Stimulated activated naive CD4-positive, alpha-beta T cell treated with Interleukin-2 at 50 U/mL for 16 hours (primary cell): ENCODE measurements around the gene RBM26.
"Not testable (repeated sequence)": the region's sequence is repeated elsewhere in the genome, so short reads cannot be mapped to it uniquely, and the experiment has no call there.

Experiments used
- DNase-seq: peaks from one replicate; lab custom pipeline; 2025; lab: John Stamatoyannopoulos, UW

The RBM26 gene

DNA sequence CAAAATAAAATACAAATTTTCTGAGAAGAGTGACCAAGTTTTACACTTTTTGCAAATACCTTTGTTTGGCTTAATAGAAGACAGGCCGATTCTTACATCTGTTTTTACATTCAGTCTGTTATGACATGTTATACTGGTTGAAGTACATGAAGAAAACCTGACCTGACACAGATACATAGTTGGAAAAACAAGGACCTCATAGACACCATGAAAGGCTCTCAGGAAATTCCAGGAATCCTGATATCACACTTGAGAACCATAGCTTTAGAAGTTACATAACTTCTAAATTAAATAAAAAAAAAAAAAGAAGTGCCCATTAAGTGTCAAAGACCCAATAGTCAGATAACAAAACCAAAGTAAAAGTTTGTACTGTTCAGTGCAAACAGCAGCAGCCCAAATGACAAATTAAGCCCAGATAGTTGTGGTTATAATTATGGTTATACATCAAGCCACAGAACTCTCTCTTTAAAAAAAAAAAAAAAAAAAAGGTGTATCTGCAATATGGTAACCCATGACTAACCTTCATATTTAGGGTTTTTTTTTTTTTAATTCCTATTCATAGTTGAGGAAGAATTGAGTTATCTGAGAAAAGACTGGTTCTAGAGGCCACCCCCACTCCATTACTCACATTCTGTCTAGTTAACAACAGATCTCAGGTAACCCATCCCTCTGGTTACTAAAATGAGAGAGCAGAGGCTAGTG, 19.8 kb downstream of the RBM26 start:
- peak; percentile 20 for DNase-seq

DNA sequence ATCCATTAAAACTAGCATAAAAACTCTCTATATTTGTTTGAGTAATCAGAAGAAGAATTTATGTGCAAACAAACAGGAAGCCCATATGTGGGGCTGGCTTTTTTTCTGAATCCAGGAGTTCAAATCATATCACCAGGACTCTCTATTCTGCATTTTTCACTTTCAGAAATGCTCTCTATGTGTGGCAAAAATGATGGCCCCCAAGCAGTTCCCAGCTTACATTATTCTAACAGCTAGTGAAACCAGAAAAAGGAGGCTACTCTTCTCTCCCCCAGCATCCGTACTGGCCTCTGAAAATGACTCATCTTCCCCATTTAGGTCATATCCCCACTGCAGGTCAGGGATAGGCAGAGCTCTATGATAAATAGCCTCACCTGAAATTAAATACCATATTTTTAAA, 20.4 kb downstream of the RBM26 start:
- peak; percentile 21 for DNase-seq

DNA sequence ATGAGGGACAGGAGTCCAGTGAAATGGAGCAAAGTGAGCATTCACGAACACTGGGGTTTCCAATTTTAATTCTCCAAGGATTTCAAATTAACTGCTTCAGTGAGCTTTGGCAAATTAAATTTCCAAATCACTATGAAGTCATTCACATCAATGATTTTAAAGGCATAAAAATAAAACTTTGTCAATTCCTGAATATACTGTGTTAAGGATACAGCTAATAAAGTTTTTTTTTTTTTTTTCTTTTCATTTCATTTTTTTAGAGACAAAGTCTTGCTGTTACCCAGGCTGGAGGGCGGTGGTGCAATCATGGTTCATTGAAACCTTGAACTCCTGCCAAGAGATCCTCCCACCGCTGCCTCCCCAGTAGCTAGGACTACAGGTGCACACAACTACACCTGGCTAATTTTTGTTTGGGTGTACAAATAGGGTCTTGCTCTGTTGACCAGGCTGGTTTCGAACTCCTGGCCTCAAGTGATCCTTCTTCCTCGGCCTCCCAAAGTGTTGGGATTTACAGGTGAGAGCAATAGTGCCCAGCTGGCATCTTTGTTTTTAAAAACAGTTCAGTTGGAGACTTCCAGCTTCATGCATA, 21.9 kb downstream of the RBM26 start:
- no peak for DNase-seq

DNA sequence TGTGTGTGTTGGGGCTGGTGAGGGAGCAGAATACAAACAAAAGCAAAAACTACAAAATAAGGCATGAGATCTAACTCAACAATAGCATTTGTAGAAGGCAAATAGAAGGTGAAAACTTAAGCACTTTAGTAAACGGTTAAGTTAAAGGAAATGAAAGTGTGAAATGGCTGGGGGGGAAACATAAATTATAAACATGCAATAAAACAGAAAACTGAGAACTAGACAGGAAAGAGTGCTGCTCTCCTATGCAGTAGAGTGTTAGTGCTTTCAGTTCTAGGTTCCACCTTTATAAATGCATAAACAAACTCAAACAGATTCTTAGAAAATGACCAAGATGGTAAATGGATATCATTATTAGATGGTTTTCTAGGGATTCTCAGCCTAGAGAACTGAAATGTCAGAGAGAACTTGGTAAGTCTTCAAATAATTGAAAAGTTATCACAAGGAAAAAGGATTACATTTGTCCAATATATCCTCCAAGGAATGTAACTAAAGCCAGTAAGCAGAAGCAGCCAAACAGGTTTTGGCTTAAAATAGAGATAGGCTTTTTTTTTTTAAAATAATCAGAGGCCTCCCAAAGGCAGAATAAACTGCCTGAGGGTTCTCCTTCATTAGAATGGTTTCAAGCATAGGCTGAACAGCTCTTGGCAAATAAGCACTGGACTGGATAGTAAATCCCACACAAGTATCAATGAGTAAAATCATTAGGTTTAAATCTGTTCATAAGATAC, 23.3 kb downstream of the RBM26 start:
- DNase-seq, result no peak

DNA sequence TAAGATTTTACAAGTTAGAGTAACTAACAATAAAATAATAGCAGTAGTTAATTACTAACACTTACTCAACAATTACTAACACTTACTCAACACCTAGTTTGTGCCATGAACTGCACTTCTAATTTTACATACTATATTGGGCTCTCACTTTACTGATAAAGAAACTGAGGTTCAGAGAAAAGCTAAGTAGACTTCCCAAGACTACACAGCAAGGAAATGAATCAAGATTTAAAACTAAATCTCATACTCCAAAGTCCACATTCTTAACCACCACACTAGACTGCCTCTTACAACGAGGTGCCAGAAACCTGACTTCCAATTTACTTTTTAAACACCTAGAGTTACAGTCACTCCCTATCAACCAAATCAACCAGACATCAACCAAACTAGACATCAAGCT, 25.1 kb downstream of the RBM26 start:
- DNase-seq, result no peak

DNA sequence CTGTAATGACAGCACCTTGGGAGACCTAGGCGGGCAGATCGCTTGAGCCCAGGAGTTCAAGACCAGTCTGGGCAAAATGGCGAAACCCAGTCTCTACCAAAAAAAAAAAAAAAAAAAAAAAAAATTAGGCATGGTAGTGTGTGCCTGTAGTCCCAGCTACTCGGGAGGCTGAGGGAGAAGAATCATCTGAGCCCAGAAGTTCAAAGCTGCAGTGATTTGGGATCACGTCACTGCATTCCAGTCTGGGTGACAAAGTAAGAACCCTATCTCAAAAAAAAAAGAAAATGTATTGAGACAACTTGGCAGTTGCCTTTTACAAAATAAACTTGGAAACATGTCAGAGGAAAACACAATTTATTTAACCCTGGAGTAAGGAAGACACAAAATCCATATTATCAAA, 26.8 kb downstream of the RBM26 start:
- DNase-seq, result no peak

DNA sequence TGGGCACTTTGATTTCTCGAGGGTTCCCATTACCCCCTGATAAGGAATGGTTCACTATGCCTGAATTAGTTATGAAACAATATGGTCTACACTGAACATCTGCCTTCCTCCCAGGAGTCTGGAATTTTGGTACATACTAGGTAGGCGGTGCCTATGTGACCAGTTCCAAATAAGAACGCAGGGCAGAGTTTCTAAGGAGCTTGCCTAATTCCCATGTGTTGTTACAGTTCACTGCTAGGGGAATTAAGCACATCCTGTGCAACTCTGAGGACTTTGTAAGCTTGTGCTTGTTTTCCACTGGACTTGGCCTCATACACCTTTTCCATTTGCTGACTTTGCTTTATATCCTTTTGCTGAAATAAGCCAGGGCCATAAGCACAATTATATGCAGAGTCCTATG, 29.2 kb downstream of the RBM26 start:
- DNase-seq, result no peak

DNA sequence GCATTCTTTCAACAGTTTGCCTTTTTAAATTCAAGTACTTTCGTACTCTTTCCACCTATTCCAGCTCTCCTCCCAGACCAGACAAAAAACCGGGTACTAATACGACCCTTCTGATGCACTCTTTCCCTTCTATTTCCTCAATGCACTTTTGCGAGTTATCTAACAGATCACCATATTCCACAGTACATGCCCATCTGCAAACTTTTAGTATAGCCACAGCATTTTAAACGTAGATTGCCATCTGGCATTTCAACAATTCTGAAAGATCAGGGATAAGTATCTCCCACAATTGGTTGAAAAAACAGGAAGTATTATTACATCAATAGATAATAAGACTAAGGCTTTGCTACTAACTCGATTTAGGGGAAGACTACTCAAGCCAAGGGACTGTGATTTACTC, 31.5 kb downstream of the RBM26 start:
- no peak for DNase-seq

DNA sequence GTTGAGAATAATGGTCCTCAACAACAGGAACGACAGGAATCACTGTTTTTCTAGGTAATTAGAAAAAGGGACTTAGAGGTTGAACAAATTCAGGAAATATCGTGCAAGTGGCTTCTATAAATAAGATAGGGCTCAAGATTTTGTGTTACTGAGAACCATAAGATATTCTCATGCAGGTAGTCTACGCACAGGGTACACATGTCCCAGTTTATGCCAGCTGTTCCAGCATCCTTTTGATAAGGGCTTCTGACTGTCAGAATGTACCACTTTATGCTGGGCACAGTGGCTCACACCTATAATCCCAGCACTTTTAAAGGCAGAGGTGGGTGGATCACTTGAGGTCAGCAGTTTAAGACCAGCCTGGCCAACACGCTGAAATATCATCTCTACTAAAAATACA, 32.1 kb downstream of the RBM26 start:
- no peak for DNase-seq

DNA sequence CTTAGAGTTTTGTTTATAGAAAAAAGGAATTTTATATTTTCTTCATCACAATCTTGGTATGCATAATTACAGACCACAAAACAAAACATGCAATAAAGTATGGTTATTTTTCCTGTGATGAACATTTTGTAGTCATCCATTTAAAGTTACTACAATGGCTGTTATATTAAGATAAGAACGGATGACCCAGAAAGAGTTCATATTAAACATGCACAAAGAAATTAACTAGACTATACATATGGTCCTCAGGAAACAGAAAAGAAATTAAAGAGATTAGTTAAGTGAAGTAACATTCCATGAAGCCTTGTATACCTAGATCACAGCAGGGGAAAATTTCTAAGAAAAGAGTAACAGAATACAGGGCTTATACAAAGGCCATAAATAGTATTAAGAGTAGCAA, 36.8 kb downstream of the RBM26 start:
- no peak for DNase-seq

DNA sequence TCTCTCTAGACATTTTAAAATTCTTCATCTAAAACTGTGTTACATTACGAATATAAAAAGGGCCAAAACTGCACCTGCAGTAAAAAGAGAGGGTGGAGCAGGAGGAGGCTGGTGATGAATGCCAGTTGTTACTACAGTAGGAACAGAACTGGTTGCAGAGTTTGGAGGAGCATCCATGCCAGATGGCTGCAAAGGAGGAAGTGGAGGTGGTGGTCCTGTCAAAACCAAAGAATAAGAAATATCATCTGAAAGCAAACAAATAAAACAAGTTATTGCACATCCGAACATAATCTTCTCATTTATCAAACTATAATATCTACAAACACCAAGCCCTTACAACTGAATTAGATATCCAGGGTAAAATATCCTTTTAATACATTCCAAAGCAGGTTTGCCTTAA, 40.1 kb downstream of the RBM26 start:
- DNase-seq, result no peak

DNA sequence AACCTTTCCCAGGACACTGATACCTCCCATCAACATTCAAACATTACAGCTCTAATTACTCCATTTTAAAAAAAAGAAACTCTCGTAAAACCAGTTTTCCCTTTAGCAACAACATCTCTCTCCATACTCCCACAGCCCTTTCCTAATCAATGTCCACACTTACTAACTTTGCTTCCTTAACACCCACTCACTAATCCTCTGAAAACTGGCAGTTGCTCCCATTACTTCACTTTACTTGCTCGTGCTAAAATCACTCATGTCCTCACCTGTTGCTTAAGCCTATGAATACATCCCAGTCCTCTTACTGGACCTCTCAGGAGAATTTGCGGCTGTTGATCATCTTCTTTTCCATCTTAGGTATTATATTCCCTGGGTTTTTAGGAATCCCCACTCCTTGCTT, 44.8 kb downstream of the RBM26 start:
- no peak for DNase-seq

DNA sequence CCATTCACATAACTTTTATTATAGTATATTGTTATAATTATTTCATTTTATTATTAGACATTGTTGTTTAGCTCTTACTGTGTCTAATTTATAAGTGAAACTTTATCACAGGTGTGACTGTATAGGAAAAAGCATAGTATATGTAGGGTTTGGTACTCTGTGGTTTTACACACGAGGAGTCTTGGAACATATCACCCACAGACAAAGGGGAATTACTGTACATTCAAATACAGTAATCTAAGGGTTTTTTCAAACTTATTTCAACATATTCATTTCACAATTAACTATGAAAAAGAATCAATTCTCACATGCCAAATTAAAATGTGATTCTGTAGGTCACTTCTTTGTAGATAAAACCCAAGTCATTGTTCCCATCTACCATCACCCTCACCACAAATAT, 46.0 kb downstream of the RBM26 start:
- no peak for DNase-seq

DNA sequence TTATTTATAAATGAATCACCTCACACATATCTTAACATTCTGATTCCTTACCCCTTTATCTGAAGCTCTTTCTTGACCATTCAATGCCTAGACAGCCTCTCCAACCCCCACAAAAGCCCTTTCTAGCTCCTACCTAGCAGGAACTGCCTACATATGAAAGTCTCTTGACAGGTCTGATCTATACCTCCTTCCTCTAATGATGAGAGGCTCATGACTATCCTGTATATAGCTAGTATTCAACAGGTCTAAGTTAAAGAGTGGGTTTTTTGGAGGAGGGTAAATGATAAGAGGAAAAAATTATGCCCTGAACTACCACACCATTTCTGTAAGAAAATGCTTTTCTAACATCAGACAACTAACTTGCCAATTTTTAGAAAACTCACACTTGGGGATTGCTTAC, 47.0 kb downstream of the RBM26 start:
- no peak for DNase-seq

DNA sequence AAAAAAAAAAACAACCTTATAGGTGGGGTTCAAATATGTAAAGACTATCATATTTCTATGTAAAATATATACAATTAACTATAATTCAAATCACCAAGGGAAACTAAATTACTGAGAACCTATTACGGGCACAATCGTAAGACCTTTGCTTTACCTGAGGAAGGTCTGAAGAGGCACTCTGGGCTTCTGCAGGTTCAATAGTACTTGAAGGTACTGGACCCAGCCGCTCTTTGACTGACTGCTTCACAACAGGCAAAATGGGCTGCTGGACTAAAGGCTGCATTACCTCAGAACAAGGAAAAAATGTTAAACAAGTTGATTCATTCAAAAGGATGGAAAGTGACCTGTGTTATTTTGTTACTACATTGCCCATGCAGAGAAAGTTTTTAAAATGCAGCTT, 51.8 kb downstream of the RBM26 start:
- DNase-seq, result no peak

DNA sequence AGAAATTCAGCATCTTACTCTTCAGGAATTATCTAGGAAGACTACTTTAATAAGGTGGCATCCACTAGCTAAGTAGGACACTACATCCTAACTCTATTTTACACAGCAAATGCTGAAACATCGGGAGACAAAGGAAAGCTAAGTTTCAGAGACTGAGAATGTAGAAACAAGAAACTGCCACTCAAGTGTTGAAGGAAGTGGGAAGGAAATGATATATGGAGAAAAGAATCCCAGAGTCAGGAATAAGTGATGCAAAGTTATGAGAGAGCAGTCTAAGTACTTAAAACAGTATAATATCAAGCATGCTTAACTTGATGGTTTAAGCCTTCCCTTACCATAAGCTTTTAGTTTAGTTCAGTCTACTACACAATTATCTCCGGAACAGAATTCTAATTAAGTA, 52.4 kb downstream of the RBM26 start:
- DNase-seq, result no peak

DNA sequence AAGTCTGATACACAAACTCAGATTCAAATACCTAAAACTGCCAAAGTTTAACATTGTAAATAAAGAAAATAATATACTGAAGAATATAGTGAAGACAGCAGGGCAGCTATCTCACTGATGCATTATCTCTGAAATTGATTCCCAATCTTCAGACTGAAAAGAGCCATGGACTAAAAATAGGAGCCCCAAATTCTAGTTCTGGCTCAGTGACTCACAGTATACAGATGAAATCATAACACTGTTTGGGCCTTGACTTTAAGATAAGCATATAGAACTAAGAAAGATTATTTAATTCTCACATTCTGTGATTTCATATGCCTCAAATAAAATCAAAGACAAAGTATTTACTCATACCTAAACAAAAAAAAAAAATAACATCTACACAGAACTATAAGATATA, 53.9 kb downstream of the RBM26 start:
- DNase-seq, result no peak

DNA sequence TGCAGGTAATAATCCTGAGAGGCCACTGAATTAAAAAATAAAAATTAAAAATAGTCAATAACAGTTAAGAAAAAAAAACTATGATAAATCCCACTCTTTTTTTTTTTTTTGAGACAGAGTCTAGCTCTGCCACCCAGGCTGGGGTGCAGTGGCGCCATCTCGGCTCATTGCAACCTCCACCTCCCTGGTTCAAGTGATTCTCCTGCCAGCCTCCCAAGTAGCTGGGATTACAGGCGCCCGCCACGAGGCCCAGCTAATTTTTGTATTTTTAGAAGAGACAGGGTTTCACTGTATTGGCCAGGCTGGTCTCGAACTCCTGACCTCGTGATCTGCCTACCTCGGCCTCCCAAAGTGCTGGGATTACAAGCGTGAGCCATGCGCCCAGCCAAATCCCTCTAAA, 56.4 kb downstream of the RBM26 start:
- DNase-seq, result not testable (repeated sequence)

DNA sequence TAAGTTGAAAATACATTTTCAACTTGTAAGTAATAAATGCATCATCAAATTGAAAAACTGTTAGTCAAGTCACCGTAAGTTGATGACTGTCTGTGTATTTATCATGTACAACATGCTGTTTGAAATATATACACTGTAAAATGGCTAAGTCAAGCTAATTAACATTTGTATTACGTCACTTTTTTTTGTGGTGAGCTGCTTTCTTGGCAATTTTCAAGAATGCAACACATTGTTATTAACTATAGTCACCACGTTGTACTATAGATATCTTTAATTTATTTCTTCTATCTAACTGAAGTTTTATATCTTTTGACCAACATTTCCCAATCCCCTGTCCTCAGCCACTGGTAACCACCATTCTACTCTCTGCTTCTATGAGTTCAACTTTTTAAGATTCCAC, 57.0 kb downstream of the RBM26 start:
- no peak for DNase-seq

DNA sequence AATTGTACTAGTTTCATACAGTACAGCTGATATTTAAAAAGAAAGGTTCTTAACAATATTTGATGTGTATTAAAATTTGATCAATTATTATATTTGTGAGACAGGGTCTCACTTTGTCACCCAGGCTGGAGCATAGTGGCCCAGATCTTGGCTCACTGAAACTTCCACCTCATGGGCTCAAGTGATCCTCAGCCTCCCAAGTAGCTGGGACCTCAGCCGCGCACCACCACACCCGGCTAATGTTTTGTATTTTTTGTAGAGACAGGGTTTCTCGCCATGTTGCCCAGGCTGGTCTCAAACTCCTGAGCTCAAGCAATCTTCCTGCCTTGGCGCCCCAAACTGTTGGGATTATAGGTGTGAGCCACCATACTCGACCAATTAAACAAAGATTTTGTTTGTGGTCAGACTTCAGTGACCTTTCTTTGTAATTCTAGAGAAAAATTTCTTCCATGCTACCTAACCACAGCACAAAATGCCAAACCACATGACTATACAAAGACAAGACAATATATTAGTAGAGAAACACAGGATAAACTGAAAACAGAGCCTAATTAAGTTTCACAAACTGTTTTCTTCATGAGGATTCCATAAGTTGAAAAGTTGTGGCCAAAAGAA, 59.6 kb downstream of the RBM26 start:
- no peak for DNase-seq

DNA sequence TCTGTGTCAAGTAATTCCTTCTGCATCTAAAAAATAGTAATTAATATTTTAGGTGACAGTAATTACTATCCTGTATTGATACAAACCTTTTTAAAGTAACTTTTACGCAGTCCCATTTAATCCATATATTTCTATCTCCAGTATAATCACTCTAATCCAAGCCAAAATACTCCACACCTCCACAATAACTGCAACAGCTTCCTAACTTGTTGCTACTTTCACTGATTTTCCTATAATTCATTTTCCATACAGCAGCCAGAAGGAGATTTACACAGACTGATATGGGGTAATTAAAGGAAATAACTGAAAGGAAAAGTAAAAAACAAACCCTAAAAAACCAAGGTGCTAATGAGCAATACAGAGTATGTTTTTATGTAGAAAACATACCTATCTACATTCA, 64.9 kb downstream of the RBM26 start:
- no peak for DNase-seq

DNA sequence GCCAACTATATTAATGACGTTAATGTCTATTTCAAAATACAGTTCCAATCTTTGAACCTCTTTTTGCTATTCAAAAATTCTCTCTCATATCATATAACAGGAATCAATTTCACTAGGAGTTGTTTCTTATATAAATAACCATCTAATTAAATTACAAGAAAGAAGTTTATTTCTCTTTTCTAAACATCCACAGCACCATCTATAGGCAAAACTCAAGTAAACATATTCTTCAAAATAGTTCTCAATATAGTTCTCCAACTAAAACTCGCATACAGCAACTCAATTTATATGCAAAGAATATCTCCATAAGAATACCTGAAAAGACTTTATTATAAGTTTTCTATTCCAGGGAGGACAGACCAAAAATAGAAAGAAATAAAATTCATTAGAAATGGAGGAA, 65.6 kb downstream of the RBM26 start:
- no peak for DNase-seq

DNA sequence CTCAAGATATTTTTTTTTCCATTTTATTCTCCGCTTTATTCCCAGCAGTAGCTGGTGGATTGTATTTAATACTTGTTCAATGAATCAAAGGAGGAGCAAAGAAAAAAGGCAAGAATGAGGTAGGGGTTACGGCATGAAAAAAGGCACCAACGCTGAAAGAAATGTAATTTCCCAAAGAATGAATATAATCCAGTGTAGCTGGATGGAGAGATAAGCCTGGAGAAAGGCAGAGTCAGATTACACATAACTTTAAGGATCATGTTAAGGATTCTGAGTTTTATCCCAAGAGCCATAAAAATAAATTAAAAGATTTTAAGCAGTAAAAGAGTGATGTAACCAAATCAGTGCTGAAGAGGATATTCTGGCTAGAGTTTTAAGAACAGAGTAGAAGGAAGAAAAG, 67.7 kb downstream of the RBM26 start:
- no peak for DNase-seq
